ENCODE results near the gene STAT2. TPM values are rescaled to one million over a fixed set of nuclear protein-coding genes. Genes with fewer than 3 reads are reported as not detected.

The STAT2 gene
- total RNA-seq, 6 experiments from 2014 or later = 82.8 to 182 (median 108) TPM

- H3K36me3 ChIP-seq = peaks cover 0 to 27% (median 10%) of the 10 kb centered on the region in 4 donors
- 85% methylated on average over 5 of the region's 7 CpGs for WGBS (ENCODE audit: insufficient coverage, low coverage, low lambda C conversion rate, missing lambda C conversion rate)
These were observed 52.5 kb downstream of the STAT2 start for GRCh38 chr12:56307221-56307965.

DNA sequence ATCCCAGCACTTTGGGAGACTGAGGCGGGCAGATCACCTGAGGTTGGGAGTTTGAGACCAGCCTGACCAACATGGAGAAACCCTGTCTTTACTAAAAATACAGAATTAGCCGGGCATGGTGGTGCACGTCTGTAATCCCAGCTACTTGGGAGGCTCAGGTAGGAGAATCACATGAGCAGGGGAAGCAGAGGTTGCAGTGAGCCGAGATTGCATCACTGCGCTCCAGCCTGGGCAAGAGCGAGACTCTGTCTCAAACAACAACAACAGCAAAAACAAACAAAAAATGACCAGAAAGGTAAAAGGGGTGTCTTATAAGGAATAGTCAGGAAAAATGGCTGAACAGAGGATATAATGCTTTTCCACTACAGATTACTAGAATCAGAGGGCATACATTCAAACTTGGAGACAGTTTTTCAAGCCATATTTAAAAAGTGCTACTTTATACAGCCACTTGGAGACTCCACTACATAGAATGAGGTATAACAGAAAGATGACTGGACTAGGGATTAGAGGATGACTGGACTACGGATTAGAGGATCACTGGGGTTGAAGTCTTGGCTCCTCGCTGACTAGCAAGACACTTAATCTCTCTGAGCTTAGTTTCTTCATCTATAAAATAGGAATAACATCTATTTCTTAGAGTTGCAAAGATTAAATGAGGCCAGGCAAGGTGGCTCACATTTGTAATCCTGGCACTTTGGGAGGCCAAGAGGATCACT lies 54.9 kb downstream of the STAT2 start:
- 71% methylated on average over 8 of the region's 8 CpGs for WGBS (ENCODE audit: insufficient coverage, low coverage, low lambda C conversion rate, missing lambda C conversion rate)
- TF ChIP-seq, protein P1, sequence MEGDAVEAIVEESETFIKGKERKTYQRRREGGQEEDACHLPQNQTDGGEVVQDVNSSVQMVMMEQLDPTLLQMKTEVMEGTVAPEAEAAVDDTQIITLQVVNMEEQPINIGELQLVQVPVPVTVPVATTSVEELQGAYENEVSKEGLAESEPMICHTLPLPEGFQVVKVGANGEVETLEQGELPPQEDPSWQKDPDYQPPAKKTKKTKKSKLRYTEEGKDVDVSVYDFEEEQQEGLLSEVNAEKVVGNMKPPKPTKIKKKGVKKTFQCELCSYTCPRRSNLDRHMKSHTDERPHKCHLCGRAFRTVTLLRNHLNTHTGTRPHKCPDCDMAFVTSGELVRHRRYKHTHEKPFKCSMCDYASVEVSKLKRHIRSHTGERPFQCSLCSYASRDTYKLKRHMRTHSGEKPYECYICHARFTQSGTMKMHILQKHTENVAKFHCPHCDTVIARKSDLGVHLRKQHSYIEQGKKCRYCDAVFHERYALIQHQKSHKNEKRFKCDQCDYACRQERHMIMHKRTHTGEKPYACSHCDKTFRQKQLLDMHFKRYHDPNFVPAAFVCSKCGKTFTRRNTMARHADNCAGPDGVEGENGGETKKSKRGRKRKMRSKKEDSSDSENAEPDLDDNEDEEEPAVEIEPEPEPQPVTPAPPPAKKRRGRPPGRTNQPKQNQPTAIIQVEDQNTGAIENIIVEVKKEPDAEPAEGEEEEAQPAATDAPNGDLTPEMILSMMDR (IDR thresholded peaks at IDR 0.05) = no peak
- TF ChIP-seq POLR2A (IDR thresholded peaks at IDR 0.05) = no peak
- peak in 1 of 3 donors; percentile 67 for DNase-seq
- Histone ChIP-seq H3K9me3 (no peaks in the 10 kb centered on the region), H3K4me1 (peaks cover 0 to 49% (median 18%) of the 10 kb centered on the region in 4 donors), H3K4me3 (no peak overlapping the region), H3K27ac (peak overlapping the region in 1 of 3 donors; percentile 54), H3K36me3 (peaks cover 0 to 16% (median 7%) of the 10 kb centered on the region in 4 donors), H3K27me3 (no peaks in the 10 kb centered on the region)
- ATAC-seq = no peak
- intact Hi-C loops (cut with DNase I) = no loop called here

More at GRCh38 chr12:56307221-56307965, 52.5 kb downstream of the STAT2 start:
- DNase-seq (no peak), ATAC-seq (no peak)
- TF ChIP-seq, protein P1 (IDR thresholded peaks at IDR 0.05) = no peak
- TF ChIP-seq POLR2A (IDR thresholded peaks at IDR 0.05) = no peak
- H3K27ac ChIP-seq = no peak overlapping the region
- H3K27me3 ChIP-seq = no peaks in the 10 kb centered on the region
- H3K9me3 ChIP-seq = no peaks in the 10 kb centered on the region
- no peak overlapping the region for H3K4me3 ChIP-seq
- intact Hi-C loops (cut with DNase I) = no loop called here
- peaks cover 0 to 30% (median 11%) of the 10 kb centered on the region in 4 donors for H3K4me1 ChIP-seq

DNA sequence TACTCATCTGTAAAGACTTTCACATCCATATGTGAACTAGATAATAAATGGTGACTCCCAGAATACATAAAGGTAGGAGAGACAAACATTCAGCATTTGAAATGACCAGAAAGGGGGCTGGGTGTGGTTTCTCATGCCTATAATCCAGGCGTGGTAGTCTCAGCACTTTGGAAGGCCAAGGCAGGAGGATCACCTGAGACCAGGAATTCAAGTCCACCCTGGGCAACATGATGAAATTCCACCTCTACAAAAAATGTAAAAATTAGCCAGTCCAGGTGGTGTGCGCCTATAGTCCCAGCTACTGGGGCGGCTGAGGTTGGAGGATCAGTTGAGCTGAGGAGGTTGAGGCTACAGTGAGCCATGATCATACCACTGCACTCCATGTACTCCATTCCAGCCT lies 55.6 kb downstream of the STAT2 start:
- Histone ChIP-seq H3K4me1 (peaks cover 0 to 50% (median 20%) of the 10 kb centered on the region in 4 donors), H3K9me3 (no peaks in the 10 kb centered on the region), H3K36me3 (peaks cover 0 to 14% (median 6%) of the 10 kb centered on the region in 4 donors), H3K4me3 (no peak overlapping the region), H3K27ac (peak overlapping the region in 1 of 3 donors; percentile 54), H3K27me3 (no peaks in the 10 kb centered on the region)
- no peak for ATAC-seq
- WGBS (ENCODE audit: insufficient coverage, low coverage, low lambda C conversion rate, missing lambda C conversion rate) = 86% methylated on average over 1 of the region's 3 CpGs
- DNase-seq = no peak
- intact Hi-C loops (cut with DNase I) = no loop called here
- no peak for TF ChIP-seq POLR2A (IDR thresholded peaks at IDR 0.05)
- TF ChIP-seq, protein P1 (IDR thresholded peaks at IDR 0.05) = no peak

DNA sequence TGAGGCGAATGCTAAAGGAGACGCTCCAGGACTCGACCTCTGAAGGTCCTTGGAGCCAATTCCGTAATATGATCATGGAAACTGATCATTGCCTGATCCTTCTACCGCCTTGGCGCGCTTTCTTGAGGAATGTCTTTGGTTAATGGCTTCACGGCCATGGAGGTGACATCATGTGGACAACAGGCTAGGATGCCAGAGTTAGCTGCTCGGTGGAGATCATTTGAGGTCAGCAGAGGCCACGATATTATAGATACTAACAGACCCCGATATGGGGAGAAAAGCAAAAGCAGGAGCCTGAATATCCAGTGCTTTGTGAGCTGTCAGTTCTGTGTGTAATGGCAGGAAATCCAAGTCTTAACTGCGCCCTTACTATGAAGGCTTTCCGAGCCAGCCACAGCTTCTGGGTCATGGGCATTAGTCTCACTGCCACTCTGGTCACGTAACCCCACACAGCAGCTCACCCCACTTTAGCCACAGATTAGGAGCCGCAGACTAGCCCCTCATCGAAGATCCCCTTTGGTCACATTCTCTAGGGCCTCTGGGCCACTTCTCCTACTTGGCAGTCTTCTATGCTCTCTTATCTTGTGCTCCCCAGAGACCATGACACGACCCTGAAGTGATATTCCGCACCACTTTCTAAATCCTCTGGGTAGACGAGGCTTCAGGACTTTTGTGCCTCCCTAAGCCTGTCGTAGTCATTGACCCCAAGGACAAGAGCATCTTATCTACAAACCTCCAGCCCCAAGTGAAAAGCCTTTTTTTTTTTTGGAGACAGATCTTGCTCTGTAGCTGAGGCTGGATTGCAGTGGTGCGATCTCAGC lies 59.1 kb downstream of the STAT2 start:
- Histone ChIP-seq H3K36me3 (peaks cover 0 to 8% (median 0%) of the 10 kb centered on the region in 4 donors), H3K9me3 (no peaks in the 10 kb centered on the region), H3K27ac (peak overlapping the region; percentile 46 to 96 (median 92)), H3K4me3 (peak overlapping the region; percentile 35 to 94 (median 79)), H3K4me1 (peaks cover 0 to 77% (median 25%) of the 10 kb centered on the region in 4 donors), H3K27me3 (no peaks in the 10 kb centered on the region)
- 32% methylated on average over 18 of the region's 21 CpGs for WGBS (ENCODE audit: insufficient coverage, low coverage, low lambda C conversion rate, missing lambda C conversion rate)
- intact Hi-C loops (cut with DNase I) = no loop called here
- no peak for DNase-seq
- TF ChIP-seq POLR2A (IDR thresholded peaks at IDR 0.05) = no peak
- TF ChIP-seq, protein P1 (IDR thresholded peaks at IDR 0.05) = no peak
- peak in 2 of 4 donors; percentile 0 to 1 for ATAC-seq

Data from right lobe of liver (tissue), 6 donors.